ENCODE measurements around the gene FAM20C.
"Not testable (repeated sequence)": the region's sequence is repeated elsewhere in the genome, so short reads cannot be mapped to it uniquely, and the experiment has no call there.

The FAM20C gene

GRCh38 chr7:192701-193480, 520 bp downstream of the FAM20C start:
- DNase-seq (ENCODE audit: low read depth) = no peak

GRCh38 chr7:193481-194251, 1.3 kb downstream of the FAM20C start:
- DNase-seq (ENCODE audit: low read depth) = no peak

DNA sequence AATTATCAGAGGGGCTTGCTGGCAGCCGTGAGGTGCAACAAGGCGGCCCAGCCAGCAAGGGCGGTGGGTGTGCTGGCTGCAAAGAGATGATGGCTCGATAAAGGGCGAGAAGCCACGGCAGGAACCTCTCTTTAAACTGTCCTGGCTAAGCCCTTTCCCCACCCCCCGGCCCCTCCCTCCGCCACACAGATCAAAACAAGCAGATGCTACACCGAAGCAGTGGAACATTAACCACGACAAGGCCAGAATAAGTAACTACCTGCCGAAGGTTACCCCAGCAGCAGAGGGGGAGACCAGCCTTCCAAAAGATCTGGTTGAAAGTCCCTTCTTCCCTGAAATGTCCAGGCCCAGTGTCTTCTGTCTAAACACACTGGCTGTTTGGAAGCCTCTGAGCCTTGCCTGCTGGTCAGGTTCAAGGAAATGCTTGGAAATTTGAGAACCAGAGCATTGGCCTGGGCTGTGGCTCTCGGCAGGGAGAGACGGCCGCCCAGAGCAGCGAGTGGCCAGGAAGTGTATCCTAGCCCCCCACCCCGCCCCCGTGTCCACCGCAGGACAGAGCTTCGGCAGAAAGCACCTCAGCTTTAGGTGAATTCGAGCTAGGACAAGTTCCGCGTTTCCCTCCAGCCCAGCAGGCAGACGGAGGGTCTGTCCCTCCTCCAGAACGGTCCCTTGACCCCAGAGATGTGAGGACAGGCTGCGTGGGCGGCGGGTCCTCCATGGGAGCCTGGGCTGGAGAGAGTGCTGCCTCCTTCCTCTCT, 2.1 kb downstream of the FAM20C start:
- DNase-seq (ENCODE audit: low read depth) = no peak

DNA sequence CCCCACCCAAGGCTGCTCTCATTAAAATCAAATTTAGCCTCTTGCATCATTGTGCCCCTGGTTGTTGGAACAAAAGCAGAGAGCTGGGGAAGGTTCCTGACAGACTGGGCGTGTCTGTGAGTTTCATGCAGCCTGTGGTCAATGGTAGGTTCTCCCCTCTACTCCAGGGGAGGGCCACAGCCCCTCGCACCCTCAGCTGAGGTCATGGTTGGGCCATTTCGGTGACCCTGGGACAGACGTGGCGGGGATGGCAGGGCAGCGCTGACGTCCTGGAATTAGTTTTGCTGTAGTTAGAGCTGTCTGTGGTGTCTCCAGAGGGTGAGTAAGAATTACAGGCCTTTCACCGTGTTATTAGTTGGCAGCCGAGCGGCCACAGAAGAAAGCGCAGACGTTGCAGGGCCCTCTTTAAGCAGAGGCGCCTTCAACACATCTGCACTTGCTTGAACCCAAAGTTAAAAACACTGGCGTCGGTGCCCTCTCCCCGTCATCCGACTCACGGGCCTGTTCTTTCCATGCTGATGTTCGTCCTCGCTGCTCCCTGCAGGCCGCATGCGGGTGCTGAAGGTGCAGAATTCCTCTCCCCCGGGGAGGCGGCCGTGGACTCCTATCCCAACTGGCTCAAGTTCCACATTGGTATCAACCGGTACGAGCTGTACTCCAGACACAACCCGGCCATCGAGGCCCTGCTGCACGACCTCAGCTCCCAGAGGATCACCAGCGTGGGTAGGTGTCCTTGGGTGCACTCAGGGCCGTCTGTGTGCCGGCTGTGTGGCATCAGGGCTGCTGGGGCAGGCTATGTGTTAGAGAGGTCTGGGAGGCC, 2.8 kb downstream of the FAM20C start:
- DNase-seq (ENCODE audit: low read depth) = no peak

GRCh38 chr7:195830-196128, 3.4 kb downstream of the FAM20C start:
- DNase-seq (ENCODE audit: low read depth) = no peak

- no peak for DNase-seq (ENCODE audit: low read depth)
Observed at GRCh38 chr7:196283-196682, 3.9 kb downstream of the FAM20C start.

DNA sequence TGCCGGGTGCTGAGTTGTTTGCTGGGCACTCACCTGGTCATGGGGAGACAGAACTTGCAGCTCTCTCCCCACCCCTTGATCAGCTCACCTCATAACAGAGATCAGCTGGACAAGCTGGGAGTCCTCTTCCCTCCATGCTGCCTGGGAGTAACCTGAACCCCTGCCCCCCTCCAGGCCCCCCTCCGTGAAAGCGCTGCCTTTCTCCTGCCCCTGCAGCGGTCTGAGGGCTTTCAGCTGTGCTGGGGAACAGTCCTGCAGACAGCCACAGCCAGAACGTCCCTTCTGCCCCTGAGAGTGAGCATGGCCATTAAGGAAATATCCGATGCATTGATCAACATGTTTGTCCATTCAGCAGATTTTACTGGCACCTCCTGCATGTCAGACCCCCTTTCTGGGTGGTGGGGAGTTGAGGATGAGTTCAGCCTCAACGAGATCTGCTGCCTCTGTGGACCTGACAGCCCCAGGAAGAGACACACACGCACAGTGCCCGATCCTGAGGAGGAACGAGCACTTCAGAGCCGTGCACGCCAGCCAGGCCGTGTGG, 4.5 kb downstream of the FAM20C start:
- no peak for DNase-seq (ENCODE audit: low read depth)

DNA sequence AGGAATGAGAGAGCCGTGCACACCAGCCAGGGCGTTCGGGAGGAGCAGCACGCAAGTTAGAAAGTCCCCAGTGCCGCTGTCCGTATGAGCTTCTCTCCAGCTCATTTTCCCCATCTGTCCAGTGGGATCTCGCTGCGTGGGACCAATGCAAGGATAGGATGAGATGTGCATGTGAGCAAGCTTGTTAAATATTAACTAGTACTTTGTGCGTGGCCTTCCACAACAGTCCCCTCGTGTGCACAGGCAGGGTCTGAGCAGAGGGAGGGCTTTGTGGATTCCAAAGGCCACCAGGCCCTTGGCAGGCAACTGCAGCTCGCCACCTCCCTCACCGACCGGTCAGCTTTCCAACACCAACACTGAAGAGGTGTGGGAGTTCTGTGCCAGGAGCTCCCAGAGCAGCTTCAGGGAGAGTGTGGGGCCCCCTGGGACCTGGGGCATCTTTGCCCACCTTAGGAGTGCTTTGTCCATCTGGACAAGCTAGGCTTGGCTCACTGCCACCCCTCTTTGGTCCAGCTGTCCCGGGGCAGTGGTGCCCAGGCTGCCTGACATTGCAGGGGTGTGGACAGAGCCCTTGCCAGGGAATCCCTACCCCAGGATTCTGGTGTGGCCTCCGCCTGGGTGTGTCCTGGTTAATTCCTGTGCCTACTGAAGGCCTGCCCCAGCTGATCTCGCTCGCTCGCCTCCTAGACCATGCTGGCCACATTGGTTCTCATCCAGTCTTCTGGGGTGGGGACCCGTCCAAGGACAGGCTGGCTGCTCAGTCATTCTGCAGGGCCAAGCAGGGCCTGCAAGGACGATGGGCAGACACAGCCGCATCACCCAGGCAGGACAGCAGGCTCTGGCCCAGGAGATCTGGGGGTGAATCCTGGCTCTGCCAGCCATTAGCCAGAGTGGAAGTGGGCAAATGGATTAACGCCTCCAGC, 5.3 kb downstream of the FAM20C start:
- no peak for DNase-seq (ENCODE audit: low read depth)

DNA sequence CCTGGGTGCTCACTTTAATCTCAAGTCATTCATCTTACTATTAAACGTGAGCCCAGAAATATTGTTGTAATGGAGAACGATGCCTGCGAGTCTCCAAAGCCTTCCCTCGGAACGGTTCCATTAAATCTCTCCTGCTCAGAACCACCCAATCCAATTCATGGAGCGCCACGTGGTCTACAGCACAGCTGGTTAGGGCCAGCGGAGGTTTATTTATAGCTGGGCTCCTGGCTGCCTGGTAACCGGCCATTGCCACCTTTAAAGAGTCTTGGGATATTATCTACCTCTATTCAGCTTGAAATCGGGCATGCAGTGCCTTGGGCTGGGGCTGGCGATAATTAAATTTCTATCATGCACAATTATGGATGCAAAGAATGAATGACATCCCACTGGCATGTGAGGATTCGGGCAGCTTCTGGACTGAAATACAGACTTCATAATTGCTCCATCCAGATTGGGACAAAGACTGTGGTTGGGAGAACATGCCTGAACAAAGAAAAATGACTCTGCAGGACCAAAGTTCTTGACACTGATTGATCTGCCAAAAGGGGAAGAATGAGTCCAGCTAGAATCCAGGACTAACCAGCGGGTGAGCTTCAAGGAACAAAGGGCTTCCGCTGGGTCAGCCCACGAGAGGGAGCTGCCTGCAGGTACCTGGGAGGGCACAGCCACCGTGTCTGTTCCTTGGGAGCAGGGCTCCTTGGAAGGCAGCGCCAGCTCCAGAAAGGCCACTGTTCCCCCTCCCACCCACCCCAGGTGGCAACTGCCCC, 7.3 kb downstream of the FAM20C start:
- no peak for DNase-seq (ENCODE audit: low read depth)

DNA sequence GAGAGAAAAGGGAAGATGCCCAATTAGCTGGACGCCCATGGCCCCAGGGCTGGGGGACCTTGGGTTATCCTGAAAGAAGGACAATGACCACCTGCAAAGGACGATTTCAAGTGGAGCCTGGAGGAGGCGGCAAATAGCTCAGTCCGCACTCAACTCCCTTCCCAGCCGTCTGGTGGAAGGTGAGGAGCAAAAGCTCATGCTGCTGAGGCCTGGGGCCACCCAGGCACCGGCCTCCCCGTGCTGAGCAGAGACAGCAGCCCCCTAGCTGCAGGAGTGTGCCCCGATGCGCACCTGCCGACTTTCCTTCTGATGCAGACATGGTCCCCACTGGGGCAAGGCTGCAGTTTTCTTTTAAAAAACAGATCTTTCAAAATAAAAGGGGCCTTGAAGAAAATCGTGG, 7.9 kb downstream of the FAM20C start:
- DNase-seq (ENCODE audit: low read depth) = no peak

DNA sequence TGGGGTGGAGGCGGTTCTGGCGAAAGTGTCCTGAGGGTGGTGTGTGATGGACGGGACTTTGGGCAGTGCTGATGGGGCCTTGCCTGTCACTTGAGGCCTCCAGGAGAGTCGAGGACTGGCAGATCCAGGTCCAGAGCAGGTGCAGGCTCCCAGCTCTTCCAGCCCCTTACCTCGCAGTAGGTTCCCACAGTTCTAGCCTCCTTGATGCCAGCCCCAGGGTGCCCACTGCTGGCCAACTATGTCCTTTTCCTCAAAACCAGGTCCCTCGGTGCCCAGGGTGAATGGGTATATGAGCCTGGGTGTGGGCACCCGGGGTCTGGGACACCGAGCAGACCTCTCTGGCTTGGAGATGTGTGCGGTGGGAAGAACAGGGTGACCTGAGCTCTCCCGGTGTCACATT, 8.3 kb downstream of the FAM20C start:
- DNase-seq (ENCODE audit: low read depth) = no peak

DNA sequence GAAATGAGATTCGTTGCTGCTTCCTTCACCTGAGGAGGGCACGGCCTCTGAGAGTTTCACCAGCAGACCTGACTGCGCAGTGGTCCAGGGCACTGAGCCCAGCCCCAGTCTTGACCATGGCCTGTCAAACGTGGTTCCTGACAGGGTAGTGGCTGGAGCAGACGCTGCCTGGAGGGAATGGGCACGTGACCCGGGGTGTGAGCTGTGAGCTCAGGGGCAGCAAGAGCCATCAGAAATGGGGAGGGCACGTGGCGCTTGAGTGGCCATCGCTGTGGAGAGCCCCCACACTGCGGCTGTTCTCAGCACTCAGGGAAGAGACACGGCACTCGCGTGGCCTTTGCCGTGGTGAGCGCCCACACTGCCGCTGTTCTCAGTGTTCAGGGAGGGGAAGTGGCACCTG, 12.0 kb downstream of the FAM20C start:
- DNase-seq (ENCODE audit: low read depth) = no peak

DNA sequence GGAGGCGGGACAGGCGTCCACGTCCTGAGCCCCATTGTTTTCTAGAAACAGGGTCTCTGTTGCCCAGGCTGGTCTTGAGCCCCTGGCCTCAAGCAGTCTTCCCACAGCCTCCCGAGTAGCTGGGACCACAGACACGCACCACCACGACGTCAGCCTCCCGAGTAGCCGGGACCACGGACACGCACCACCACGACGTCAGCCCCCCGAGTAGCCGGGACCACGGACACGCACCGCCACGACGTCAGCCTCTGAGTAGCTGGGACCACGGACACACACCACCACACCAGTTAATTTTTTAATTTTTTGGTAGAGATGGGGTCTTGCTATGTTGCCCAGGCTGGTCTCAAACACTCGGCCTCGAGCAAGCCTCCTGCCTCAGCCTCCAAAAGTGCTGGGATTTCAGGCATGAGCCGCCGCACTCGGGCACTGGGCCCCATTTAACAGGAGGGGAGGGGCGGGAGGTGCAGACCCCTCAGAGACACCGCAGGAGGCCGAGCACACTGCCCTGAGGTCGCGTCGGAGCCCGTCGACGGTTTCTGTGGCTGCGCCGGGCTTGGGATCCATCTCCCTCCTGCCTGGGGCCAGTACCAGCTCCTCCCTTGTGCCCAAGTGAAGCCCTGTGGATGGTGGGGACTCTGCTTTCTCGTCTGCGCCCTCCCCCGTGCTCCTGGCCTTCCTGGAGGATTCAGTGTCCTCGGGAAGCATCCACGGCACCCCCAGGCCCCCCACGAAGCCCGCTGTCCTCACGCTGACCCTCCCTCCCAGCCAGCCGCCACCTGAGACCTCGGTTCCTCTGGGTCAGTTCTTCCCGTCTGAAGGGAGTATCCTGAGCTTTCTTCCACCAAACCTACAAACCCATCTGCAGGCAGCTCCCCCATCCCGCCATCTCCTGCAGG, 13.0 kb downstream of the FAM20C start:
- no peak for DNase-seq (ENCODE audit: low read depth)

- DNase-seq (ENCODE audit: low read depth) = not testable (repeated sequence)
Observed at GRCh38 chr7:206351-206750, 14.0 kb downstream of the FAM20C start.

DNA sequence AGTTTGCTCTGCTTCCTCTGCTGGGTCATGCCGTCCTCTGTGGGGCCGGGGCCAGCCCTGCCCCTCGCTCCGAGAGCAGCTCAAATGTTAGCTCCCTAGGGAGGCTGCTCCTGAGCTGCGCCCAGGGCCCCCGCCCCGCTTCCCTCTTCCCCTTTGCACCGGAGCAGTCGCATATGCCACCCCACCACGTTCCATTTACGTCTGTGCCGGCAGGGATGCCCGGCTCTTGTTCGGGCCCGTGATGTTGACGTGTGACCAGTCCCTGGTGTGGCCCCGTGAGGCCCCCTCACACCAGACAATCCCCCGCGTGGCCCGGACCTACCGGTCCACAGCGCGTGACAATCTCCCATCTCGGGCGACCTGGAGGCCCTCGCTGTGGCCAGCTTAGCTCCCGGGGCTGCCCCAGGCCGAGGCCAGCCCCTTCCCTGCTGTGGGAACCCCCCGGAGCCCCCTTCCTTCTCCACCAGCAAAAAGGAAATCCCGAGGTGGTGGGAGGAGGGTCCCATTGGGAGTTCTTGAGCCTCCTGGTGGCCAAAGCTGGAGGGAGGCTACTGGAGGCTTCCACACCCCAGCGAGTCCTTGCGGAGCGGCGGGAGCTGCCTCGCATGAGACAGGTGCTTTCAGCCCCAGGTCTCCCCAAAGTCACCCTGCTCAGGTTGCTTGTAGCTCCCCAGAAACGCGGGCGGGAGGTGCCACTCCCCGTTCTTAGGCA, 15.2 kb downstream of the FAM20C start:
- no peak for DNase-seq (ENCODE audit: low read depth)

DNA sequence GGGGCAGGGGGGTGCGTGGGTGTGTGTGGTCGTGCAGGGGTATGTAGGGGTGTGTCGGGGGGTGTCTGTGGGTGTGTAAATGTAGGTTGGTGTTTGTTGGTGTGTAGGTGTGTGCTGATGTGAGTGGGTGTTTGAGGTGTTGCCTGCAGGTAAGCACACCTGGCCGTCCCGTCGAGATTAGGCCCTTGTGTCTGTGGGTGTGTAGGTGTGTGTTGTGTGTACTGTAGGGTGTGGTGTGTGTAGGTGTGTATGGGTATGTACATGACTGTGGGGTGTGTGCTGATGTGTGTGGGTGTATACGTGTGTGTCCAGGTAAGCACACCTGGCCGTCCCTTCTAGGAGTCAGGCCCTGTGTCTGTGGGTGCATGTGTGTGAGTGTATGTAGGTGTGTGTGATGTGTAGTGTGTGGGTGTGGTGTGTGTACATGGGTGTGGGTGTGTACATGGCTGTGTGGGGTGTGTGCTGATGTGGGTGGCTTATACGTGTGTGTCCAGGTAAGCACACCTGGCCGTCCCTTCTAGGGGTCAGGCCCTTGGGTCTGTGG, 15.8 kb downstream of the FAM20C start:
- DNase-seq (ENCODE audit: low read depth) = no peak

- DNase-seq (ENCODE audit: low read depth) = no peak
Observed at GRCh38 chr7:208816-209215, 16.4 kb downstream of the FAM20C start.

- no peak for DNase-seq (ENCODE audit: low read depth)
Observed at GRCh38 chr7:209416-209815, 17.0 kb downstream of the FAM20C start.
